ENCODE data around the gene PPP1R11.

- TF ChIP-seq CTCF (conservative IDR thresholded peaks at IDR 0.05; ENCODE audit: low read depth, low read length) (no peak), EZH2 (IDR thresholded peaks at IDR 0.05; ENCODE audit: low read length, unreplicated experiment) (no peak)
Observed at GRCh38 chr6:30096829-30097228, 29.8 kb downstream of the PPP1R11 start.

Data from PC-3 (cell line).